HG03159 (cell line): ENCODE results near the gene YKT6.

Source experiments
- ATAC-seq: cut with Tn5 transposase; IDR thresholded peaks from one replicate; pipeline ENCODE4 v1.9.1; 2021; ENCODE audit warnings: mild to moderate bottlenecking, moderate library complexity; ENCODE audit not compliant: unreplicated experiment

The YKT6 gene

GRCh38 chr7:44217852-44218402 is 17.1 kb downstream of the YKT6 start:
- ATAC-seq: no peak

GRCh38 chr7:44218418-44219201 is 17.8 kb downstream of the YKT6 start:
- ATAC-seq: no peak

- ATAC-seq: no peak
These were observed 18.7 kb downstream of the YKT6 start for GRCh38 chr7:44219371-44220045.

- no peak for ATAC-seq
These were observed 19.2 kb downstream of the YKT6 start for GRCh38 chr7:44220046-44220357.

- ATAC-seq: no peak
These were observed 19.8 kb downstream of the YKT6 start for GRCh38 chr7:44220358-44221112.

- no peak for ATAC-seq
These were observed 20.5 kb downstream of the YKT6 start for GRCh38 chr7:44221231-44221791.

- ATAC-seq: no peak
These were observed 21.3 kb downstream of the YKT6 start for GRCh38 chr7:44222074-44222473.

- no peak for ATAC-seq
These were observed 22.0 kb downstream of the YKT6 start for GRCh38 chr7:44222776-44223261.

- ATAC-seq: no peak
These were observed 22.7 kb downstream of the YKT6 start for GRCh38 chr7:44223362-44224079.

GRCh38 chr7:44224080-44224973 is 23.5 kb downstream of the YKT6 start:
- ATAC-seq: no peak

GRCh38 chr7:44224974-44225565 is 24.3 kb downstream of the YKT6 start:
- ATAC-seq: no peak

- ATAC-seq: no peak
These were observed 25.0 kb downstream of the YKT6 start for GRCh38 chr7:44225566-44226395.

- ATAC-seq: no peak
These were observed 25.6 kb downstream of the YKT6 start for GRCh38 chr7:44226396-44226753.

- no peak for ATAC-seq
These were observed 27.1 kb downstream of the YKT6 start for GRCh38 chr7:44227911-44228310.

- no peak for ATAC-seq
These were observed 28.0 kb downstream of the YKT6 start for GRCh38 chr7:44228571-44229350.

GRCh38 chr7:44229546-44230105 is 28.8 kb downstream of the YKT6 start:
- no peak for ATAC-seq

- no peak for ATAC-seq
These were observed 29.5 kb downstream of the YKT6 start for GRCh38 chr7:44230286-44230685.
